ENCODE data around the gene DENND1A. TPM values are rescaled to one million over a fixed set of nuclear protein-coding genes. Genes with fewer than 3 reads are reported as not detected.

Gene DENND1A
- polyA plus RNA-seq, 2 donors: 4.6 to 4.8 TPM

DNA sequence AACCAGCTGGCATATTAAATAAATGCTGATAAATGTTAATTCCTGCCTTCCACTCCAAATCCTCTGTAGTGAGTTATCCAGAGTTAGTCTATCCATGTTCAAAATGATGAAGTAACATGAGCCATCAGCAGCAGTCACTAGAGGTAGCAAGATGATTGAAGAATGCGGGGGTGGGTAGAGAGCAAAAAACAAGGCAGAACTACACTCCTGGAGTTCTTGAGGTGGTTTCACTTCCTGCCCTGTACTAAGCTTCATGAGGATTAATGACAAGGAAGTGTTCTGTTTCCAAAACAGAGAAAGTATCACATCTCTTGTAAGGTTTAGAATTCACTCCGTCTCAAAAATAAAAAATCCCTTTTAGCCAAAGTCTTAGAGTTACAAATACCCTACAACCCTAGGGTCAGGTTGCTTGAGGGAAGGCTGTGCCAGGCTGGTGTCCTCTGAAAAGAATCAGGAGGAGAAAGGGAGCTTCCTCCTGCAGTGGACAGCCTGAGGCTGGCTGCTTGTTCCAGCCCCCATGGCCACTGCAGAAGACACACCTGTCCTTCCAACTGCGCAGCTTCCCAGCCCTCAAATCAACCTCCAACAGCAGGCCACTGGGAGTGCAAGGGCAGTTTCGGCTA, 180.2 kb downstream of the DENND1A start:
- Histone ChIP-seq H3K27ac (ENCODE audit: low read depth in 2 of 2, low read length in 1 of 2) (no peak overlapping the region), H3K36me3 (ENCODE audit: control insufficient read depth in 2 of 2, insufficient read depth in 2 of 2, low read length in 1 of 2) (no peaks in the 10 kb centered on the region), H3K4me3 (ENCODE audit: low read depth in 1 of 2, low read length in 2 of 2) (no peak overlapping the region), H3K27me3 (ENCODE audit: control insufficient read depth in 1 of 2, insufficient read depth in 2 of 2, low read length in 2 of 2) (no peaks in the 10 kb centered on the region), H3K9me3 (ENCODE audit: control insufficient read depth in 2 of 2, insufficient read depth in 1 of 2, low read depth in 1 of 2, low read length in 1 of 2) (no peaks in the 10 kb centered on the region), H3K4me1 (ENCODE audit: control insufficient read depth in 2 of 2, insufficient read depth in 2 of 2, low read length in 1 of 2) (peaks cover 0 to 3% of the 10 kb centered on the region in 2 donors)
- WGBS, 2 donors: 81 to 86% methylated on average over 4 of the region's 4 CpGs

DNA sequence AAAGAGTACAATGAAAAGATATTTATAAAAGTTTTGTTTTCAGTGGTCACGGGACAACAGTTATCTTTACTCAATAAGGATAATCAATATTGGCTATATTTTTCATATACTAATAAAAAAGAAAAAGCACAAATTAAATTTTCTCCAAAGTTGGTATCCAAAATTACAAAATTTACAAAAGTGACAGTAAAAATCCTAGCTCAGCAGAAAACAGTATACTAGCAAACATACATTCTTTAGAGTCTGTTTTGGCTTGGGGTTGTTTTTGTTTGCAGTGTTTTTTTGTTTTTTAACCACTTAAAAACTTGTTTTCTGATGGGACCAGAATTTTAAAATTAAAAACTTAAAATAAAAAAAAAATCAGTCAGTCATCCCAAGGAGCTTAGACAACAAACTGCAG, 183.2 kb downstream of the DENND1A start:
- Histone ChIP-seq H3K4me1 (ENCODE audit: control insufficient read depth in 2 of 2, insufficient read depth in 2 of 2, low read length in 1 of 2) (peaks cover 0 to 3% of the 10 kb centered on the region in 2 donors), H3K27ac (ENCODE audit: low read depth in 2 of 2, low read length in 1 of 2) (no peak overlapping the region), H3K27me3 (ENCODE audit: control insufficient read depth in 1 of 2, insufficient read depth in 2 of 2, low read length in 2 of 2) (no peaks in the 10 kb centered on the region), H3K36me3 (ENCODE audit: control insufficient read depth in 2 of 2, insufficient read depth in 2 of 2, low read length in 1 of 2) (peaks cover 0 to 3% of the 10 kb centered on the region in 2 donors), H3K4me3 (ENCODE audit: low read depth in 1 of 2, low read length in 2 of 2) (no peak overlapping the region), H3K9me3 (ENCODE audit: control insufficient read depth in 2 of 2, insufficient read depth in 1 of 2, low read depth in 1 of 2, low read length in 1 of 2) (no peaks in the 10 kb centered on the region)
- 92 to 98% methylated on average over 1 of the region's 1 CpG for WGBS, 2 donors

DNA sequence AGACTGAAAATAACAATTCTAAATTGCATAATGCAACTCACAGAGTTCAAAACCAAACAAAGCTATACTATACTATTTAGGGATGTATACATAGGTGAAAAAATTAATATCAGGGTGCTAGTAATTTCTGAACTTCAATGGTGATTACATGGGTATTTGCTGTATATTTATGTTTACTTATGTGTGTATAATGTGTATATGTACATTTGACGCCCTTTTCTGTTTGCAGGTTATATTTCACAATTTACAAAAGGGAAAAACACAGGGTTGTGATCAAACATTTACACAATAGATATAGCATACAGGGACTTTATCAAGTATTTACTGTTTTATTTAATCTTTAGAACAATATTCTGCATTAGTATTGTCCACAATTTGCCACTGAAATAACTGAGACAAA, 184.0 kb downstream of the DENND1A start:
- Histone ChIP-seq H3K27me3 (ENCODE audit: control insufficient read depth in 1 of 2, insufficient read depth in 2 of 2, low read length in 2 of 2) (no peaks in the 10 kb centered on the region), H3K27ac (ENCODE audit: low read depth in 2 of 2, low read length in 1 of 2) (no peak overlapping the region), H3K36me3 (ENCODE audit: control insufficient read depth in 2 of 2, insufficient read depth in 2 of 2, low read length in 1 of 2) (peaks cover 0 to 3% of the 10 kb centered on the region in 2 donors), H3K4me1 (ENCODE audit: control insufficient read depth in 2 of 2, insufficient read depth in 2 of 2, low read length in 1 of 2) (peaks cover 0 to 3% of the 10 kb centered on the region in 2 donors), H3K4me3 (ENCODE audit: low read depth in 1 of 2, low read length in 2 of 2) (no peak overlapping the region), H3K9me3 (ENCODE audit: control insufficient read depth in 2 of 2, insufficient read depth in 1 of 2, low read depth in 1 of 2, low read length in 1 of 2) (no peaks in the 10 kb centered on the region)
- WGBS, 2 donors: 100% methylated on average over 1 of the region's 1 CpG

DNA sequence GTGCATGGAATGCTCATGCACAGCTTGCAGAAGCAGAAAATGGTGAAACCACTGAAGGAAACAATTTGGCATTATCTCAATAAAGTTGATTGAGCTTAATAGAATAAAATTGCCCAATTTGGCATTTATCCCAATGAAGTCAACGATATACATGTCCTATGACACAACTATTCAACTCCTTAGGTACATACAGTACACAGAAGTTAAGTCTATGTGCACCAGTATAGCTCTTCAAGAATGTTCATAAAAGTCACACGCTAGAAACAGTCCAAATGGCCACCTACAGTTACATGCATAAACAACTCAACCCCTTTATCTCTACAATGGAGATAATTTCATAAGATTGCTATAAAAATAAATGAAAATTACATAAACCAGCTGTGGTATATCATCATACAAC, 184.5 kb downstream of the DENND1A start:
- Histone ChIP-seq H3K27me3 (ENCODE audit: control insufficient read depth in 1 of 2, insufficient read depth in 2 of 2, low read length in 2 of 2) (no peaks in the 10 kb centered on the region), H3K4me3 (ENCODE audit: low read depth in 1 of 2, low read length in 2 of 2) (no peak overlapping the region), H3K27ac (ENCODE audit: low read depth in 2 of 2, low read length in 1 of 2) (no peak overlapping the region), H3K36me3 (ENCODE audit: control insufficient read depth in 2 of 2, insufficient read depth in 2 of 2, low read length in 1 of 2) (peaks cover 0 to 3% of the 10 kb centered on the region in 2 donors), H3K9me3 (ENCODE audit: control insufficient read depth in 2 of 2, insufficient read depth in 1 of 2, low read depth in 1 of 2, low read length in 1 of 2) (no peaks in the 10 kb centered on the region), H3K4me1 (ENCODE audit: control insufficient read depth in 2 of 2, insufficient read depth in 2 of 2, low read length in 1 of 2) (peaks cover 0 to 3% of the 10 kb centered on the region in 2 donors)
- 65 to 88% methylated on average over 2 of the region's 2 CpGs for WGBS, 2 donors

DNA sequence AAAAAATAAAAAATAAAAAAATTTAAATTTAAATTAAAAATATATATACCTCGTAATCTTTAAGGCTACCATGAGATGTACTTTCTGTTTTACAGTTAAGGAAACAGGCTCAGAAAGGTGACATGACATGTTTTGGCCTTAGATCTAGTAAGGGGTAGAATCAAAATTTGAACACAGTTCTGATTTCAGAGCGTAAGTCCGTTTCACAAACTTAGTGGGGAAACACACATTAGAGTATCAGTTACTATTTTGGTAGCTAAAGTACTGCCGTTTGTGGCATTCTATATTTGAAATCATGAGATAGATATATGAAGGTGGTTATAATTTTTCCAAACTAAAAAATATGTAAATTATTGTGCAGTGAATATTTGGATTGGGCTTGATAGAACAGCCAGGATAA, 186.2 kb downstream of the DENND1A start:
- H3K27ac ChIP-seq (ENCODE audit: low read depth in 2 of 2, low read length in 1 of 2): no peak overlapping the region
- no peak overlapping the region for H3K4me3 ChIP-seq (ENCODE audit: low read depth in 1 of 2, low read length in 2 of 2)
- H3K4me1 ChIP-seq (ENCODE audit: control insufficient read depth in 2 of 2, insufficient read depth in 2 of 2, low read length in 1 of 2): no peaks in the 10 kb centered on the region
- no peaks in the 10 kb centered on the region for H3K27me3 ChIP-seq (ENCODE audit: control insufficient read depth in 1 of 2, insufficient read depth in 2 of 2, low read length in 2 of 2)
- H3K36me3 ChIP-seq (ENCODE audit: control insufficient read depth in 2 of 2, insufficient read depth in 2 of 2, low read length in 1 of 2): peaks cover 0 to 3% of the 10 kb centered on the region in 2 donors
- no peaks in the 10 kb centered on the region for H3K9me3 ChIP-seq (ENCODE audit: control insufficient read depth in 2 of 2, insufficient read depth in 1 of 2, low read depth in 1 of 2, low read length in 1 of 2)
- WGBS, 2 donors: 92 to 94% methylated on average over 4 of the region's 4 CpGs

DNA sequence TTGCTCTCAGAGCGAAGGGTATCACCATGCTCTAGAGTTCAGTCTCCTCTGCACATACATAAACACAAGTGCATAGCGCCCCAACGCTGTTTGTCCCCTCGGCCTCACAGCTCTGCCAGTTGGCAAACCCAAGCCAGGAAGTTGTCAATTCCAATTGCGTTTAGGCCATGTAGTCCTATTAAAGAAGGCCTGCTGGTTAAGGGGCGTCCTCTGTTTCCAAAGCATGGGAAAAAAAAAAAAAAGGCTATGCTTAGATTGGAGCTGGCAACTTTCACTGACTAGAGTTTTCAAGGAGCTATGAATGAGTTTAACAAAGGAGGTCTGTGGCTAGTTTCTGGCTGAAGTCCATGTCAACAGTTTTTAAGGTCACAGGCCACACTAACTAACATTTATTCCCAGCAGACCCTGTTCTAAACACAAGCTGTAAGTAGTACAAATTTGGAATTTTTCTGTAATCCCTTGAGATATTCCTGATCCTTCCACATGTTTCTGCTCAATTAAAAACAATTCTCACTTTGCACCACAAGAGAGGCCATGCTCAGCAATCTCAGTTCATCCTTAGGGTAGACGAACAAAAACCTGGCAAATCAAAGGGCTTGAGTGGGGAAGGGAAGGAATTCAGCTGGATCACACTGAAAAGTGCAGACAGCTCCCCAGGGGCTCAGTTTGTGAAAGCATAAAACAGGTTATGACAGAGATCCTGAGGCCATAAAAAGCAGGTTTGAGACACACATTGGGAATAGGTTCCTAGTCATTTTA, 187.7 kb downstream of the DENND1A start:
- Histone ChIP-seq H3K27ac (ENCODE audit: low read depth in 2 of 2, low read length in 1 of 2) (peak overlapping the region in 1 of 2 donors; percentile 10), H3K27me3 (ENCODE audit: control insufficient read depth in 1 of 2, insufficient read depth in 2 of 2, low read length in 2 of 2) (no peaks in the 10 kb centered on the region), H3K4me3 (ENCODE audit: low read depth in 1 of 2, low read length in 2 of 2) (no peak overlapping the region), H3K4me1 (ENCODE audit: control insufficient read depth in 2 of 2, insufficient read depth in 2 of 2, low read length in 1 of 2) (no peaks in the 10 kb centered on the region), H3K9me3 (ENCODE audit: control insufficient read depth in 2 of 2, insufficient read depth in 1 of 2, low read depth in 1 of 2, low read length in 1 of 2) (no peaks in the 10 kb centered on the region), H3K36me3 (ENCODE audit: control insufficient read depth in 2 of 2, insufficient read depth in 2 of 2, low read length in 1 of 2) (peaks cover 0 to 3% of the 10 kb centered on the region in 2 donors)
- WGBS, 2 donors: 62 to 65% methylated on average over 7 of the region's 7 CpGs

DNA sequence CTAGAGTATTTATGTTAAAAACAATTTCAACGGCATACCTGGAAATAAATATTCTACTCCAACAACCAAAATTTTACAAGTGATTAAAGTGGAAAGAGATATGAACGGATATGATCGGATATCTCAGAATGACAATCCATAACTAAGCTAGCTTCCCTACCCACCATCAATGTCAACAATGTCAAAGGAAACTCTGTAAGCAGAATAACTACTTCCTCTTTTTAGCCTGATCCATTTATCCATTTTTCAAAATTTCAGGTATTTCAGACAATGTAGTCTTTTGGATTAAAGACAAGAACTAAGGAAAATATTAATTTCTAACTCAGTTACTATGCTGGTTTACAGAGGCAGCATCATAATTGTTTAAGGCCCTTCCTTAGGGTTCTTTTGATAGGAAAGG, 188.7 kb downstream of the DENND1A start:
- WGBS, 2 donors: 75 to 85% methylated on average over 3 of the region's 3 CpGs
- no peaks in the 10 kb centered on the region for H3K9me3 ChIP-seq (ENCODE audit: control insufficient read depth in 2 of 2, insufficient read depth in 1 of 2, low read depth in 1 of 2, low read length in 1 of 2)
- H3K27ac ChIP-seq (ENCODE audit: low read depth in 2 of 2, low read length in 1 of 2): no peak overlapping the region
- peaks cover 0 to 3% of the 10 kb centered on the region in 2 donors for H3K36me3 ChIP-seq (ENCODE audit: control insufficient read depth in 2 of 2, insufficient read depth in 2 of 2, low read length in 1 of 2)
- no peak overlapping the region for H3K4me3 ChIP-seq (ENCODE audit: low read depth in 1 of 2, low read length in 2 of 2)
- no peaks in the 10 kb centered on the region for H3K4me1 ChIP-seq (ENCODE audit: control insufficient read depth in 2 of 2, insufficient read depth in 2 of 2, low read length in 1 of 2)
- H3K27me3 ChIP-seq (ENCODE audit: control insufficient read depth in 1 of 2, insufficient read depth in 2 of 2, low read length in 2 of 2): no peaks in the 10 kb centered on the region

DNA sequence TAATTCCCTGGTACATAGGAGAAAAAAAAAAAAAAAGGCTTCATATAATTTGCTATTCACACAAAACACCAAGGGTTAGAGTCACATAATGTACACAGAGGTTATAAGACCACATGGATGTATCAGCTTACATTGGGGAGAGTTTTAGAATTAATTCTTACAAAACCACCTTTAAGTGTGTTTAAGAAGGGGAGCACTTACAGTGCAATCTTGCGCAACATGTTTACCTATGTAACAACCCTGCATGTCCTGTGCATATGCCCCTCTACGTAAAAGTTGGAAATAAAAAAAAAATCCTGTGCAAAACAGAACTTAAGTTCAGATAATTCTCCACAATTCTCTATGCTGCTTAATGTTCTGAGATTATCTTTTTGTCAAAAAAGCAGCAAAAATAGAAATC, 190.0 kb downstream of the DENND1A start:
- H3K27me3 ChIP-seq (ENCODE audit: control insufficient read depth in 1 of 2, insufficient read depth in 2 of 2, low read length in 2 of 2): no peaks in the 10 kb centered on the region
- 92 to 96% methylated on average over 2 of the region's 2 CpGs for WGBS, 2 donors
- no peaks in the 10 kb centered on the region for H3K9me3 ChIP-seq (ENCODE audit: control insufficient read depth in 2 of 2, insufficient read depth in 1 of 2, low read depth in 1 of 2, low read length in 1 of 2)
- H3K4me1 ChIP-seq (ENCODE audit: control insufficient read depth in 2 of 2, insufficient read depth in 2 of 2, low read length in 1 of 2): no peaks in the 10 kb centered on the region
- H3K4me3 ChIP-seq (ENCODE audit: low read depth in 1 of 2, low read length in 2 of 2): no peak overlapping the region
- H3K36me3 ChIP-seq (ENCODE audit: control insufficient read depth in 2 of 2, insufficient read depth in 2 of 2, low read length in 1 of 2): peaks cover 0 to 3% of the 10 kb centered on the region in 2 donors
- H3K27ac ChIP-seq (ENCODE audit: low read depth in 2 of 2, low read length in 1 of 2): no peak overlapping the region

DNA sequence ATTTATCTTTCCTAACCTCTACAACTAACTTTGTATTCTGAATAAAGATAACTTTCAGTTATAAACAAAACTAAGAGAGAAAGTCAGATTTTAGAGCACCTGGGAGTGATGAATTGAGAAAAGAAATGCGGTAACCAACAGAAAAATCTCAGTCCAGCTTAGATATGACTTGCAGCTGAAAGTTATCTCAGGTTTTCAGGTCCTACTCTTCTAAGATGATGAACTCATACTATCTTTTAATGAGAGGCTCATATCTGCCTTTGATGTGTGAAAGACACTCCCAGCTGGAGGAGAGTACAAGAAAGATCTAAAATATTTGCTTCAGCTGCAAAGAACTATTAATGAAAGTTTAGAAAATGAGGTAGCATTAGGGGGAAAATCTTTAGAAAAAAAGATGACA, 190.5 kb downstream of the DENND1A start:
- no peaks in the 10 kb centered on the region for H3K4me1 ChIP-seq (ENCODE audit: control insufficient read depth in 2 of 2, insufficient read depth in 2 of 2, low read length in 1 of 2)
- H3K4me3 ChIP-seq (ENCODE audit: low read depth in 1 of 2, low read length in 2 of 2): no peak overlapping the region
- H3K9me3 ChIP-seq (ENCODE audit: control insufficient read depth in 2 of 2, insufficient read depth in 1 of 2, low read depth in 1 of 2, low read length in 1 of 2): no peaks in the 10 kb centered on the region
- H3K27ac ChIP-seq (ENCODE audit: low read depth in 2 of 2, low read length in 1 of 2): no peak overlapping the region
- H3K27me3 ChIP-seq (ENCODE audit: control insufficient read depth in 1 of 2, insufficient read depth in 2 of 2, low read length in 2 of 2): no peaks in the 10 kb centered on the region
- 97% methylated on average over 1 of the region's 1 CpG for WGBS, 2 donors
- peaks cover 0 to 3% of the 10 kb centered on the region in 2 donors for H3K36me3 ChIP-seq (ENCODE audit: control insufficient read depth in 2 of 2, insufficient read depth in 2 of 2, low read length in 1 of 2)

DNA sequence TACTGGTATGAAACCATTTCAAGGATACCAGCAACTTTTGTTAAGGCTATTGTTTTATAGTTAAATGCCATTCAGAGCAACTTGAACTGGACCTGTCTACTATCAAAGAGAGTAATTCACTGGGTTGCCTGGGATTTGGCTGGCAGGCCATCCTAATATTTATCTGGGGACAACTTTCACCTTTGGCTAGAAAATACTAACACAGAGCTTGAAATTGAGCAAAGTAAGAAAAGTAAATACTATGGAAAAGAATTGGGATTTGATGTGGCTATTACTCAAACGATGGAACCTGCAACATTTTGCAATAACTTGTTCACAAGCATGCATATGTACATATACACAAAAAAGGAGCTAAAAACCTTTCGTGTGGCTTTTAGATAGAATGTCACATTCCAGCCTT, 191.3 kb downstream of the DENND1A start:
- Histone ChIP-seq H3K27ac (ENCODE audit: low read depth in 2 of 2, low read length in 1 of 2) (no peak overlapping the region), H3K36me3 (ENCODE audit: control insufficient read depth in 2 of 2, insufficient read depth in 2 of 2, low read length in 1 of 2) (peaks cover 0 to 3% of the 10 kb centered on the region in 2 donors)

More for the DNA sequence above, 191.3 kb downstream of the DENND1A start:
- Histone ChIP-seq H3K4me3 (ENCODE audit: low read depth in 1 of 2, low read length in 2 of 2) (no peak overlapping the region), H3K27me3 (ENCODE audit: control insufficient read depth in 1 of 2, insufficient read depth in 2 of 2, low read length in 2 of 2) (no peaks in the 10 kb centered on the region), H3K9me3 (ENCODE audit: control insufficient read depth in 2 of 2, insufficient read depth in 1 of 2, low read depth in 1 of 2, low read length in 1 of 2) (no peaks in the 10 kb centered on the region), H3K4me1 (ENCODE audit: control insufficient read depth in 2 of 2, insufficient read depth in 2 of 2, low read length in 1 of 2) (no peaks in the 10 kb centered on the region)
- WGBS, 2 donors: 79% methylated on average over 2 of the region's 2 CpGs

All from esophagus (tissue), 2 donors.